Fibroblast of the aortic adventitia (primary cell): ENCODE data around the gene PLCG2. TPM values are rescaled to one million over a fixed set of nuclear protein-coding genes. Genes with fewer than 3 reads are reported as not detected.
A peak's percentile ranks its signal among the peaks of the same experiment; 100 is the strongest.

Source experiments
- DNase-seq: peaks from one replicate; pipeline ENCODE4 v3.0.0-alpha.2; 2010; ENCODE audit warnings: low read depth
- H3K4me3 ChIP-seq: 2 replicates; pipeline ENCODE4 v1.5.1; 2011; ENCODE audit warnings: low read depth, mild to moderate bottlenecking, control low read depth, low read length, moderate library complexity
- total RNA-seq: library from RNA; depleted of rRNA; stranded (reverse); fragments of >200 nt; gene quantifications from 2 replicates; pipeline ENCODE4 v1.2.3, GENCODE V29; 2012; ENCODE audit warnings: low replicate concordance
- TF ChIP-seq, protein P1 (sequence below): IDR thresholded peaks from 2 replicates; pipeline ENCODE4 v1.5.1; 2011; ENCODE audit warnings: mild to moderate bottlenecking, low read length, control low read depth, inconsistent platforms; ENCODE audit not compliant: insufficient read depth

The PLCG2 gene
- total RNA-seq, 1 donor = 0.09 TPM

DNA sequence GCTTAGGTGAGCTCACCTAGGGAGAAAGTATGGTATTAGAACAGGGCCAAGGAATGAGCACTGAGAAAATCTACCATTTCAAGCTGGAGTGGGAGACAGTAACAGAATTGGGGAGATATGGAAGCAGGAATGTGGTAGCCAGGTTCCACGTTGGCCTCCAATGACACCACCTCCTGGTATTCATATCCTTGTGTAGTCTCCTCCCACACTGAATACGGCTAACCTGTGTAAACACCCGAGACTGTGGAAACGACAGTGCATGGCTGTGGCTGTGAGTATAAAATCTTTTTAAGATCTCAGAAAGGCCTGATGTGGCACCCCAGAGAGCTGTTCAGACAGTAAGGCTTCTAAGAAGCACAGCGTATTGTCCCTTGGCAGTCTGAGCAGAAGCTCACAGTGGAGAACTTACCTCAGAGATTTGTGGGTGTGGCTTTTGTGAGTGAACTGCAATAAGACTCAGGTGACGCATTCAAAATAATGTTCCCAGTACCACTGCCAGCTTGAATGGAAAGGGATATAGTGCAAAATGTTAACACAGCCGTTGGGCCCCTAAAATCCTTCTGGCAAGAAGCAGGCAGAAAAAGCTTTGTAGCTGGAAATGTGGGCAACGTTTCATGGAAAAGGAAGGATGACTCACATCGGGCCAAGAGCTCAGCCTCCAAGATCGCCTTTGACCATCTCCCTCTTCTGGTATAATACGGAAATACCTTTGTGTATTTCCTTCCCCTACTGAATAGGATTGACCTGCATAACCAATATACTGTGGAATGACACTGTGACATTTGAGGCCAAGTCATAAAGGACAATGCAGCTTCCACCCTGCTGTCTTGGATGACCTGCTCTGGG is 217.8 kb downstream of the PLCG2 start:
- TF ChIP-seq, protein P1, sequence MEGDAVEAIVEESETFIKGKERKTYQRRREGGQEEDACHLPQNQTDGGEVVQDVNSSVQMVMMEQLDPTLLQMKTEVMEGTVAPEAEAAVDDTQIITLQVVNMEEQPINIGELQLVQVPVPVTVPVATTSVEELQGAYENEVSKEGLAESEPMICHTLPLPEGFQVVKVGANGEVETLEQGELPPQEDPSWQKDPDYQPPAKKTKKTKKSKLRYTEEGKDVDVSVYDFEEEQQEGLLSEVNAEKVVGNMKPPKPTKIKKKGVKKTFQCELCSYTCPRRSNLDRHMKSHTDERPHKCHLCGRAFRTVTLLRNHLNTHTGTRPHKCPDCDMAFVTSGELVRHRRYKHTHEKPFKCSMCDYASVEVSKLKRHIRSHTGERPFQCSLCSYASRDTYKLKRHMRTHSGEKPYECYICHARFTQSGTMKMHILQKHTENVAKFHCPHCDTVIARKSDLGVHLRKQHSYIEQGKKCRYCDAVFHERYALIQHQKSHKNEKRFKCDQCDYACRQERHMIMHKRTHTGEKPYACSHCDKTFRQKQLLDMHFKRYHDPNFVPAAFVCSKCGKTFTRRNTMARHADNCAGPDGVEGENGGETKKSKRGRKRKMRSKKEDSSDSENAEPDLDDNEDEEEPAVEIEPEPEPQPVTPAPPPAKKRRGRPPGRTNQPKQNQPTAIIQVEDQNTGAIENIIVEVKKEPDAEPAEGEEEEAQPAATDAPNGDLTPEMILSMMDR = peak; percentile 36
- DNase-seq = peak; percentile 64
- no peak overlapping the region for H3K4me3 ChIP-seq

DNA sequence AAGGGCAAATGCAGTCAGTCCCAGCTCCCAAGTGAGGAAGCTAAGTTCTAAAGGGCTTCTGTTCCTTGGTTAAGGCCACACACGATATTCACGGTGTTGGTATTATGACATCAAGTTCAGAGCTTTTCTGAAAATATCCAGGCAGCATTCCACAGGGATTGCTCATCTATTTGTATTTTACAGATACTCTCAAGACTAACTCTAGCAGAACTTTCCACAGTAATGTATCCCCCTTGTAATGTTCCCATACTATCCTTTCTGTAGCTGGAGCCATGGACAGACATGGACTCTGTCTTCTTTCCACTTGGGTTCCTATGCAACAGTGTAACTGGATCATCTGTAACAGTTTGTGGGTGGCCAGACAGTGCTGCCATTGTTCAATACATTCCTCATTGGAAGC is 218.6 kb downstream of the PLCG2 start:
- TF ChIP-seq, protein P1 = no peak
- DNase-seq = peak; percentile 78
- H3K4me3 ChIP-seq = no peak overlapping the region

DNA sequence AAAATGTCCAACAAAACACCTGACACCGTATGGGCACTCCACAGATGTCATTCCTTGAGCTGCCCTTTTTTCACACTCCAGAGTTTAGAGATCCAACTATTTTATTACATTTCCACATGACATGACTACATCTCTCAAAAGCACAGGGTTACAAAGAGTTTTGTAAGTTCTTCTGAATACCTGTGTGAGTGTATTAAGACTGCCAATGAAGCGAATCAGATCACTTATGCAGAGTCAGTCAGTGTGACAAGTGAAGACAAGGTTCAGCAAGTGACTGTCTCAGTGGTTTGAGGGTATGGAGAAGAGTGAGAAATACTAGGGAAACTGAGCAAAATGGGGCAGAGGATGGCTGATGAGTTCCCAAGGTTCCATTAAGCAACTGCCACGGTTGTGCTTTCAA is 223.7 kb downstream of the PLCG2 start:
- TF ChIP-seq, protein P1 = no peak
- H3K4me3 ChIP-seq = no peak overlapping the region
- DNase-seq = no peak

GRCh38 chr16:82004601-82005000 is 225.5 kb downstream of the PLCG2 start:
- DNase-seq = no peak
- TF ChIP-seq, protein P1 = no peak

GRCh38 chr16:82005027-82005830 is 226.1 kb downstream of the PLCG2 start:
- TF ChIP-seq, protein P1 = no peak
- no peak for DNase-seq
- H3K4me3 ChIP-seq = no peak overlapping the region

More at GRCh38 chr16:82004601-82005000, 225.5 kb downstream of the PLCG2 start:
- no peak overlapping the region for H3K4me3 ChIP-seq

GRCh38 chr16:82006036-82006435 is 226.9 kb downstream of the PLCG2 start:
- DNase-seq = no peak
- H3K4me3 ChIP-seq = no peak overlapping the region
- TF ChIP-seq, protein P1 = no peak
